ENCODE measurements around the gene DNAH17.

- TF ChIP-seq CTCF (IDR thresholded peaks at IDR 0.05) (no peak), POLR2A (IDR thresholded peaks at IDR 0.05) (no peak), EP300 (IDR thresholded peaks at IDR 0.05) (no peak)
Measured at GRCh38 chr17:78488156-78488555, 89.0 kb downstream of the DNAH17 start.
